K562 (cell line): ENCODE results near the gene ELP1. TPM values are rescaled to one million over a fixed set of nuclear protein-coding genes. Genes with fewer than 3 reads are reported as not detected.

Experiments used
- ATF7 ChIP-seq: fragments of 450-650 bp; IDR thresholded peaks from 2 replicates; pipeline ENCODE4 v1.7.1; 2014; ENCODE audit warnings: mild to moderate bottlenecking, moderate library complexity
- BCOR ChIP-seq: fragments of 450-650 bp; IDR thresholded peaks from 2 replicates; pipeline ENCODE4 v1.6.1; 2016
- BRCA1 ChIP-seq, 2 experiments: fragments of 450-650 bp in 1 of 2; sonication (generic) in 1 of 2; formaldehyde crosslinking in 1 of 2; IDR thresholded peaks; 2 replicates each; pipeline versions ENCODE4 v1.5.0 to v1.6.1; 2017 to 2020; ENCODE audit warnings: mild to moderate bottlenecking in 1 of 2, missing genetic modification reagents in 1 of 2
- CREB3 ChIP-seq: fragments of 450-650 bp; conservative IDR thresholded peaks from 2 replicates; pipeline ENCODE4 v1.6.1; 2016; ENCODE audit warnings: missing genetic modification characterization, low read depth, mild to moderate bottlenecking, missing compliant biosample characterization, moderate library complexity
- ETS2 ChIP-seq: IDR thresholded peaks from 2 replicates; pipeline ENCODE4 v1.6.1; 2016; ENCODE audit warnings: borderline replicate concordance, missing genetic modification characterization, mild to moderate bottlenecking, moderate library complexity, missing compliant biosample characterization; ENCODE audit not compliant: poor library complexity, severe bottlenecking
- ETV1 ChIP-seq: fragments of 450-650 bp; conservative IDR thresholded peaks from 2 replicates; pipeline ENCODE4 v1.6.1; 2016; ENCODE audit warnings: missing genetic modification characterization, control low read depth, low read depth, missing compliant biosample characterization
- GATAD2B ChIP-seq: fragments of 450-650 bp; IDR thresholded peaks from 2 replicates; pipeline ENCODE4 v1.6.1; 2017; ENCODE audit warnings: mild to moderate bottlenecking, borderline replicate concordance
- GMEB1 ChIP-seq: fragments of 250-450 bp; sonication (Bioruptor Pico); IDR thresholded peaks from 2 replicates; pipeline ENCODE4 v1.4.0; 2020; ENCODE audit warnings: mild to moderate bottlenecking
- JUNB ChIP-seq: fragments of 450-650 bp; formaldehyde crosslinking; conservative IDR thresholded peaks from 2 replicates; pipeline ENCODE4 v1.4.0; 2020; ENCODE audit warnings: mild to moderate bottlenecking
- MTA3 ChIP-seq: fragments of 450-650 bp; formaldehyde crosslinking; IDR thresholded peaks from 2 replicates; pipeline ENCODE4 v1.6.1; 2017; ENCODE audit warnings: mild to moderate bottlenecking, borderline replicate concordance
- NFATC3 ChIP-seq: fragments of 450-650 bp; IDR thresholded peaks from 2 replicates; pipeline ENCODE4 v1.6.1; 2017; ENCODE audit warnings: mild to moderate bottlenecking
- PKNOX1 ChIP-seq: fragments of 450-650 bp; IDR thresholded peaks from 2 replicates; pipeline ENCODE4 v1.6.1; 2016
- SP1 ChIP-seq: sonication (generic); formaldehyde crosslinking; IDR thresholded peaks from 2 replicates; pipeline ENCODE4 v1.8.1; 2022; ENCODE audit warnings: mild to moderate bottlenecking, missing genetic modification reagents
- STAT5A ChIP-seq: IDR thresholded peaks from 2 replicates; pipeline ENCODE4 v1.6.1; 2012; ENCODE audit warnings: low read length, inconsistent platforms, borderline replicate concordance
- TEAD2 ChIP-seq: fragments of 450-650 bp; IDR thresholded peaks from 2 replicates; pipeline ENCODE4 v1.6.1; 2016; ENCODE audit warnings: missing genetic modification characterization, control low read depth, missing compliant biosample characterization
- THRAP3 ChIP-seq: fragments of 450-650 bp; IDR thresholded peaks from 2 replicates; pipeline ENCODE4 v1.6.1; 2016; ENCODE audit warnings: mild to moderate bottlenecking, inconsistent platforms, borderline replicate concordance
- ZBTB12 ChIP-seq: fragments of 250-450 bp; sonication (Bioruptor Pico); IDR thresholded peaks from 2 replicates; pipeline ENCODE4 v1.4.0; 2020
- polyA plus RNA-seq, 8 experiments: library from polyadenylated mRNA; depleted of rRNA in 4 of 8; stranded (reverse) in 5 of 8; unstranded in 3 of 8; fragments of >200 nt; fragmentation: Nextera tagmentation in 2 of 8; fragmentation: Illumina TruSeq in 1 of 8; extraction: Ambion mirVana in 2 of 8; extraction: Trizol in 1 of 8; gene quantifications; 2 replicates each; pipeline versions ENCODE4 v1.2.1 to v1.2.3, GENCODE V29; 2011 to 2014; ENCODE audit warnings: inconsistent platforms in 1 of 8, missing spikeins in 1 of 8
- total RNA-seq, 7 experiments: library from RNA; depleted of rRNA in 6 of 7; stranded (reverse); fragments of >200 nt in 6 of 7; fragmentation: Illumina TruSeq in 2 of 7; extraction: Trizol in 2 of 7; gene quantifications; 2 replicates each; pipeline versions ENCODE4 v1.2.1 to v1.2.3, GENCODE V29; 2011 to 2021; ENCODE audit warnings: low replicate concordance in 1 of 7
- TF ChIP-seq, protein P1 (sequence below), 2 experiments: fragments of 250-450 bp in 1 of 2; fragments of 450-650 bp in 1 of 2; sonication (Bioruptor Pico) in 1 of 2; IDR thresholded peaks; 2 replicates each; pipeline versions ENCODE4 v1.6.1 to v1.8.0; 2016 to 2021; ENCODE audit warnings: mild to moderate bottlenecking in 2 of 2, moderate library complexity in 2 of 2, missing compliant biosample characterization in 1 of 2, missing genetic modification characterization in 1 of 2
- TF ChIP-seq, protein P2 (sequence below): sonication (generic); formaldehyde crosslinking; IDR thresholded peaks from 2 replicates; pipeline ENCODE4 v1.8.1; 2022; ENCODE audit warnings: missing genetic modification reagents

ELP1 gene
- total and polyA plus RNA-seq, 9 of the 15 experiments (the other 6 are each of a cell fraction or from before 2014, with no cell fraction given) = 17.0 to 48.6 (median 39.7) TPM

GRCh38 chr9:108963459-108964143 is 29.7 kb upstream of the ELP1 start (continued):
- no peak for TF ChIP-seq CREB3 (tag)
- no peak for TF ChIP-seq BRCA1 (IDR thresholded peaks at IDR 0.05)
- TF ChIP-seq BRCA1 (CRISPR knock-in tag; IDR thresholded peaks at IDR 0.05) = no peak
- no peak for TF ChIP-seq ETV1 (tag)
- no peak for TF ChIP-seq BCOR
- TF ChIP-seq MTA3 = no peak
- TF ChIP-seq ATF7 = peak; percentile 94
- 0 out of 2 replicates have a peak, but pooled peaks have one; percentile 45 for TF ChIP-seq ZBTB12 (CRISPR knock-in tag)
- no peak for TF ChIP-seq ETS2 (tag)
- no peak for TF ChIP-seq NFATC3
- TF ChIP-seq, protein P1, sequence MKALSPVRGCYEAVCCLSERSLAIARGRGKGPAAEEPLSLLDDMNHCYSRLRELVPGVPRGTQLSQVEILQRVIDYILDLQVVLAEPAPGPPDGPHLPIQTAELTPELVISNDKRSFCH (CRISPR knock-in tag; IDR thresholded peaks at IDR 0.05) = no peak
- TF ChIP-seq, protein P1 (tag; IDR thresholded peaks at IDR 0.05) = 0 out of 2 replicates have a peak, but pooled peaks have one; percentile 22
- no peak for TF ChIP-seq TEAD2 (tag)
- no peak for TF ChIP-seq SP1
- no peak for TF ChIP-seq JUNB (CRISPR knock-in tag)
- TF ChIP-seq GATAD2B = peak; percentile 30; the same call in 1 of the 2 replicates
- TF ChIP-seq THRAP3 = no peak
- TF ChIP-seq, protein P2, sequence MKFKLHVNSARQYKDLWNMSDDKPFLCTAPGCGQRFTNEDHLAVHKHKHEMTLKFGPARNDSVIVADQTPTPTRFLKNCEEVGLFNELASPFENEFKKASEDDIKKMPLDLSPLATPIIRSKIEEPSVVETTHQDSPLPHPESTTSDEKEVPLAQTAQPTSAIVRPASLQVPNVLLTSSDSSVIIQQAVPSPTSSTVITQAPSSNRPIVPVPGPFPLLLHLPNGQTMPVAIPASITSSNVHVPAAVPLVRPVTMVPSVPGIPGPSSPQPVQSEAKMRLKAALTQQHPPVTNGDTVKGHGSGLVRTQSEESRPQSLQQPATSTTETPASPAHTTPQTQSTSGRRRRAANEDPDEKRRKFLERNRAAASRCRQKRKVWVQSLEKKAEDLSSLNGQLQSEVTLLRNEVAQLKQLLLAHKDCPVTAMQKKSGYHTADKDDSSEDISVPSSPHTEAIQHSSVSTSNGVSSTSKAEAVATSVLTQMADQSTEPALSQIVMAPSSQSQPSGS (CRISPR knock-in tag) = no peak
- peak; percentile 62; the same call in 1 of the 2 replicates for TF ChIP-seq PKNOX1
- TF ChIP-seq GMEB1 = no peak
- peak; percentile 48; the same call in 1 of the 2 replicates for TF ChIP-seq STAT5A
